SU-DHL-6 (cell line): ENCODE results near the gene EPSTI1.

Source experiments
- H2AFZ ChIP-seq: fragments of 200-600 bp; sonication (generic); 2 replicates; pipeline ENCODE4 v1.6.1; 2014; ENCODE audit warnings: low read depth, mild to moderate bottlenecking, moderate library complexity, mixed read lengths, antibody characterized with exemption, low read length; ENCODE audit not compliant: severe bottlenecking
- H3F3A ChIP-seq: fragments of 200-600 bp; shearing (Covaris generic); 2 replicates; pipeline ENCODE4 v1.6.0; 2016; ENCODE audit warnings: antibody characterized with exemption, mild to moderate bottlenecking; ENCODE audit not compliant: insufficient read depth
- H3K27ac ChIP-seq: fragments of 200-600 bp; sonication (generic); 2 replicates; pipeline ENCODE4 v1.5.1; 2016; ENCODE audit warnings: low read depth, mild to moderate bottlenecking, low read length, moderate library complexity, mixed read lengths
- H3K27me3 ChIP-seq: fragments of 200-600 bp; sonication (generic), shearing (Covaris generic); 2 replicates; pipeline ENCODE4 v1.6.0; 2014; ENCODE audit warnings: mild to moderate bottlenecking, low read length
- H3K36me3 ChIP-seq: fragments of 200-600 bp; sonication (generic); 2 replicates; pipeline ENCODE4 v1.6.1; 2014; ENCODE audit warnings: mild to moderate bottlenecking, low read length, mixed read lengths
- H3K4me2 ChIP-seq: fragments of 300-600, 200-600 bp; shearing (Covaris generic), sonication (generic); 2 replicates; pipeline ENCODE4 v1.6.0; 2014; ENCODE audit warnings: low read length, low read depth, mild to moderate bottlenecking; ENCODE audit not compliant: poor library complexity, severe bottlenecking
- H3K4me3 ChIP-seq: fragments of 200-600 bp; sonication (generic); 2 replicates; pipeline ENCODE4 v1.5.1; 2014; ENCODE audit warnings: antibody characterized with exemption, low read length, mild to moderate bottlenecking, mixed read lengths; ENCODE audit not compliant: insufficient read depth, poor library complexity, severe bottlenecking
- H3K79me2 ChIP-seq: fragments of 200-600 bp; sonication (generic); 2 replicates; pipeline ENCODE4 v1.6.1; 2014; ENCODE audit warnings: mild to moderate bottlenecking, low read length, moderate library complexity; ENCODE audit not compliant: insufficient read depth
- H3K9ac ChIP-seq: fragments of 200-600 bp; sonication (generic); 2 replicates; pipeline ENCODE4 v1.7.0; 2014; ENCODE audit warnings: mild to moderate bottlenecking, low read length
- H3K9me2 ChIP-seq: fragments of 200-600 bp; sonication (generic); replicated peaks from 2 replicates; pipeline ENCODE4 v1.6.1; 2014; ENCODE audit warnings: low read length; ENCODE audit not compliant: insufficient read depth
- H3K9me3 ChIP-seq: fragments of 200-600 bp; sonication (generic); 2 replicates; pipeline ENCODE4 v1.6.1; 2014; ENCODE audit warnings: low read length, mixed read lengths; ENCODE audit not compliant: insufficient read depth
- H4K20me1 ChIP-seq: fragments of 200-600 bp; sonication (generic); 2 replicates; pipeline ENCODE4 v1.6.1; 2014; ENCODE audit warnings: low read depth, mild to moderate bottlenecking, antibody characterized with exemption, low read length, moderate library complexity, mixed read lengths
- CTCF ChIP-seq: fragments of 200-600 bp; sonication (generic); IDR thresholded peaks from one replicate; pipeline ENCODE4 v1.5.1; 2017; ENCODE audit warnings: antibody characterized with exemption, mild to moderate bottlenecking, low read length, moderate library complexity; ENCODE audit not compliant: insufficient read depth, poor library complexity, severe bottlenecking
- EZH2phosphoT487 ChIP-seq: fragments of 200-600 bp; sonication (generic), shearing (Covaris generic); conservative IDR thresholded peaks from 2 replicates; pipeline ENCODE4 v1.6.1; 2018; ENCODE audit warnings: mild to moderate bottlenecking, antibody characterized with exemption, low read length, moderate library complexity, mixed read lengths

EPSTI1 gene

DNA sequence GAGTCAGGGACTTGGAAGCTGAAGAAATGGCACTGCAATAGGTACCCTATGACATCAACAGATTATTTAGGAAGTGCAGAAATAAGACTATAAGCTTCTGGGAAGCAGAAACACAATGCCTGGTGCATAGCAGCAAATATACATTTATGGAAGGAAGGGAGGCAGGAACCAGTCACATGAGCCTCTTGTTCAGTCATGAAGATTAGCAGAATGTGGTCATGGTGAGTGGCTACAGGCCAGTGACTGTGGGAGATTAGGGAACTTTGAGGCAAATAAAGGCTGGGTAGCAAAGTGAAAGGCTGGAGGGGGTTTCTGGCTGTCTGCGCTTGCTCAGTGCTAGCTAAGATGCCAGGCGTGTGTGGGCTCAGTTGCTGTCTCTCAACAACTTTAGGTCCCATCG is 96.3 kb downstream of the EPSTI1 start:
- Histone ChIP-seq H3K79me2 (no peaks in the 10 kb centered on the region), H3K9ac (no peak overlapping the region), H3K27ac (no peak overlapping the region)

GRCh38 chr13:42894765-42895243 is 97.2 kb downstream of the EPSTI1 start:
- no peaks in the 10 kb centered on the region for H3K27me3 ChIP-seq
- no peak overlapping the region for H3K4me2 ChIP-seq
- no peaks in the 10 kb centered on the region for H3K36me3 ChIP-seq
- H3K9ac ChIP-seq, result no peak overlapping the region
- no peak overlapping the region for H3K4me3 ChIP-seq
- no peaks in the 10 kb centered on the region; the same call in 1 of the 2 replicates for H3K9me2 ChIP-seq
- TF ChIP-seq EZH2phosphoT487 (no peak), CTCF (no peak)
- H3F3A ChIP-seq, result no peaks in the 10 kb centered on the region
- H2AFZ ChIP-seq, result no peak overlapping the region
- no peaks in the 10 kb centered on the region for H3K9me3 ChIP-seq
- H3K27ac ChIP-seq, result no peak overlapping the region
- H4K20me1 ChIP-seq, result no peaks in the 10 kb centered on the region
- H3K79me2 ChIP-seq, result no peaks in the 10 kb centered on the region

More for the DNA sequence above, 96.3 kb downstream of the EPSTI1 start:
- no peak overlapping the region for H3K4me3 ChIP-seq
- H3F3A ChIP-seq, result no peaks in the 10 kb centered on the region
- H2AFZ ChIP-seq, result no peak overlapping the region
- H4K20me1 ChIP-seq, result no peaks in the 10 kb centered on the region
- no peaks in the 10 kb centered on the region for H3K27me3 ChIP-seq
- TF ChIP-seq CTCF, result no peak
- no peak for TF ChIP-seq EZH2phosphoT487
- H3K4me2 ChIP-seq, result no peak overlapping the region
- H3K9me2 ChIP-seq, result no peaks in the 10 kb centered on the region; the same call in 1 of the 2 replicates
- H3K36me3 ChIP-seq, result no peaks in the 10 kb centered on the region
- no peaks in the 10 kb centered on the region for H3K9me3 ChIP-seq

GRCh38 chr13:42893214-42893671 is 98.8 kb downstream of the EPSTI1 start:
- no peak overlapping the region for H3K4me2 ChIP-seq
- H3K4me3 ChIP-seq, result no peak overlapping the region
- H3K27me3 ChIP-seq, result no peaks in the 10 kb centered on the region
- no peaks in the 10 kb centered on the region for H3K79me2 ChIP-seq
- H3K36me3 ChIP-seq, result no peaks in the 10 kb centered on the region
- no peaks in the 10 kb centered on the region; the same call in 1 of the 2 replicates for H3K9me2 ChIP-seq
- H3K9me3 ChIP-seq, result no peaks in the 10 kb centered on the region
- H3K27ac ChIP-seq, result no peak overlapping the region
- H2AFZ ChIP-seq, result no peak overlapping the region
- no peak overlapping the region for H3K9ac ChIP-seq
- H4K20me1 ChIP-seq, result no peaks in the 10 kb centered on the region
- no peaks in the 10 kb centered on the region for H3F3A ChIP-seq
- TF ChIP-seq EZH2phosphoT487 (no peak), CTCF (no peak)
